Measurements from ENCODE around the gene IGDCC3. TPM values are rescaled to one million over a fixed set of nuclear protein-coding genes. Genes with fewer than 3 reads are reported as not detected.
A peak's percentile ranks its signal among the peaks of the same experiment; 100 is the strongest.
"Not testable (repeated sequence)": the region's sequence is repeated elsewhere in the genome, so short reads cannot be mapped to it uniquely, and the experiment has no call there.

The IGDCC3 gene
- polyA plus RNA-seq, 1 donor, result 8.1 TPM

DNA sequence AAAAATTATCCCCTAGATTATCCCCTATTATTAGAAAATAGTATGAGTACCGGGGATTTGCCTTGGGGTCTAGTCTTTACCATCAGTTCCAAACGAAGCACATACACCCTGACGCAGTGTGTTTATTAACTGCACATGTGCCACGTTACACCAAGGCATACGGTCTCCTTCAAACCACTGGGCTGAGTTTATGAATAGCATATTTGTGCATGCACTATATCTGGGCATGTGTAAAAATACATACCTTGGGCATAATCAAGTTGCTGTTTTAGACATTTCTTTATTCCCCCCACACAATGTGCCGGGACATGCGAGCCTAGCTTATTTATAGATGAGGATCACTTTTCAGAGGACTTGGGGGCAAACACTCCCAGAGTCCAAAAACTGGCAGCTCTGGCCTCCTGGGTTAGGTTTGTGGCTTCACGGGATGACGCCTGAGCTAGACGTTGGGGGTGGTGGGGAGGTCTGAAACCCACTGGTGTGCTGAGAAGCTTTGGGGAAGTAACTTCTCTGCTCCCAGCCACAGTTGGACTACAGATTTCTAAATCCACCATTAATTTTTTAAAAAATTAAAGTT lies 28.7 kb upstream of the IGDCC3 start:
- no peak for DNase-seq

- no peak for DNase-seq
Observed at GRCh38 chr15:65405791-65406423, 28.1 kb upstream of the IGDCC3 start.

DNA sequence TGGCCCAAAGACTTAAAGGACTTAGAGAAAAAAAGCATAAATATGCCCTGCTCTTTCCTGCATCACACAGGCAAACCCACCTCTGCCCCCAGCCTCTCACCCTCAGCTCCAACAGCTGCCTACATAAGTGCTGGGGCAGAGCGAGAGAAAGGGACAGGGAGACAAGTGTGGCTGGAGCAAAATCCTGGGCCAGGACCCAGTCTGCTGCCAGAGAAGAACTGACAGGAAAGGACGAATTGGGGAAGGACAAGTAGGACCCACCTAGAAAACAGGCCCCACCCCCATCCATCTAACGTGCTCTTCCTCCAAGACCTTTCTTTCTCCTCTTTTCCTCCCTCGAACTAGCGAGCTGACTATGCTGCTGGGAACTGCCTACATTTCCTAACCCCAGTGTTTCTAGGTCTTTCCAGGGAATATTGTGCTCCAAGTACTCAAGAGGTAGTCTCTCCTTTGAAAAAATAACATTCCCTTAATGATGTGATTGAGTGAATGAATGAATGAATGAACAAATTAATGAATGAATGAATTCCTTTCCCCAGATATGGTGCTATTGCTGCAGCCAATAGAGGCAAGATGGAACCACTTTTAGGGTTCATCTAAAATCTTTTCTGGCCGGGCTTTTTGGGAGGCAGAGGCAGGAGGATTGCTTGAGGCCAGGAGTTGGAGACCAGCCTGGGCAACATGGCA lies 26.5 kb upstream of the IGDCC3 start:
- no peak for DNase-seq

- DNase-seq, result no peak
Observed at GRCh38 chr15:65402961-65403360, 25.2 kb upstream of the IGDCC3 start.

- no peak for DNase-seq
Observed at GRCh38 chr15:65401611-65402240, 23.9 kb upstream of the IGDCC3 start.

- peak; percentile 87 for DNase-seq
Observed at GRCh38 chr15:65400760-65401610, 23.2 kb upstream of the IGDCC3 start.

DNA sequence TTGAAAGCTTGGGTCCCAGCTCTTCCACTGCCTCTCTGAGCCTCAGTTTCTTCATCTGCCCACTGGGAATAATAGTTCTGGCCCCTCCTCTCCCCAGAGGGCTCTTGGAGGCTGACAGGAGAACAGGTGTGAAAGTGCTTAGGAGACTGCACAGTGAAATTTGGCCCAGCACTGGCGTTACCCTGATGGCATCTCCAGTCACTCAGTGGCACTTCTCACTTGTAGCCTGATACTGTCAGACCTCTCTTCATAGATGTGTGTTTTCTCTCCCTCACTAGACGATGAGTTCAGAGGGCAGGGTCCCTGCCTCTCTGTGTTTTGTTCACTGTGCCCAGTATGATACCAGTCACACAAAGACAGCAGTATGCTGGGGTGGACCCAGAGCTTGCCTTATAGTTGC lies 22.2 kb upstream of the IGDCC3 start:
- no peak for DNase-seq

GRCh38 chr15:65399001-65399706 lies 21.4 kb upstream of the IGDCC3 start:
- no peak for DNase-seq

- not testable (repeated sequence) for DNase-seq
Observed at GRCh38 chr15:65398486-65398885, 20.7 kb upstream of the IGDCC3 start.

DNA sequence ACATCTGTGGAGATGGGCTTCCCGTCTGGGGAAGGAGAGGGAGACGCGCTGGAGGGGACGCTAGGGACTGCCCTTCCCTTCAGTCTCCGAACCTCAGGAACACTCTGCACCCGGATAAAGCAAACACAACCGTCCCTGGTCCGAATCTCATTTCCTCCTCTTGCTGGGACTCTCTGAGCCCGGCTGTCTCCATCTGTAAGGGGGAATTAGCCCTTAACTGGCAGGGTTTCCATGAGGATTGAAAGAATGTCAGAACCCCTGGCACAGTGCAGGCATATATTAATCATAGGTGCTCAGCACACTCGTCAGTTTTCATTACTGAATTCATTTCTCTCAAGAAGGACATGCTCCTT lies 19.1 kb upstream of the IGDCC3 start:
- no peak for DNase-seq

DNA sequence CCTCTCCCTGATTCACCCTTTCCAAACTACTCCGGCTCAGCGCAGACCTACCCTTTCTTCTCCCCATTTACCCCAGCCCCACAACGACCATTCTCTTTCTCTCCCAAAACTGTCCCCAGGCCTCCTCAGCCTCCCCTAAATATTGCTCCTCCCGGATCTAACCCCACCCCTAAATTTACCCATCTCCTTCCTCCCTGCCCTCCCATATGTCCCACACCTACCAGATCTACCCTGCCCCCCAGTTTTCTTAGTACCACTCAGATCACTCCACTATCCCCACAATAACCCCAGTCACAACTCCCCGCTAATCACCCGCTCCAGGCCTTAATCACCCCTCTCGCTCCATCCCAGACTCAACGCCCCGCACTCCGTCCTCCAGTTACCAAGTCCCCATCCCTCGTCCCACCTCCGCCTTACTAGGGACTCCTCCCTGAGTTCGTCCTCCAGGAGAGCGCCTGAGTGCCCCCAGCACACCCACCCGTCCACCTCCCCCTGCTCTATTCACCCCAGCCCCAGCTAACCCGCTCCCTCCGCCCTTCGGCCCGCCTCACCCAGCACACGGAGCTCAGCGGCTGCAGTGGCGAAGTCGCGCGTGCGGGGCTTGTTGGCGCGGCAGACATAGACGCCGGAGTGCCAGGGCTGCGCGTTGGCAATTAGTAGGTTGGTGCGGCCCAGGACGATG lies 18.6 kb upstream of the IGDCC3 start:
- DNase-seq, result no peak

- no peak for DNase-seq
Observed at GRCh38 chr15:65395567-65396202, 17.9 kb upstream of the IGDCC3 start.

DNA sequence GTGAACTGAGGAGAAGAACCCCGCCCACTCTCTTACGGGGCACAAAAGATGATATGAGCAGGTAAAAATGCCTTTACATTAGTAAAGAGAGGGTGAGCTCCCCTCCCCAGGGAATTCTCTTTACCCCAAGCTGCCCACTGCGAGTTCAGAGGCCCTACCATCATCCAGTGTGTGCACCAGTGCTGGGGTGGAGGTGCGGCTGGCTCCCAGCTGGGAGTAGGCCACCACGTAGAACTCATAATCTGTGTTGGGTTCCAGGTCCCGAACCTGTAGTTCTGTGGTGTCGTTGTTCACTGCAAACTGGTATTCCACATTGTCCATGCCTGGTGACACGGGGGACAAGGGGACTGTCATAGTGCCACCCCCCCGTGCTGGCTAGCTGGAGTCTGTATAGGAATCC lies 17.1 kb upstream of the IGDCC3 start:
- no peak for DNase-seq

GRCh38 chr15:65394280-65394789 lies 16.5 kb upstream of the IGDCC3 start:
- DNase-seq, result no peak

DNA sequence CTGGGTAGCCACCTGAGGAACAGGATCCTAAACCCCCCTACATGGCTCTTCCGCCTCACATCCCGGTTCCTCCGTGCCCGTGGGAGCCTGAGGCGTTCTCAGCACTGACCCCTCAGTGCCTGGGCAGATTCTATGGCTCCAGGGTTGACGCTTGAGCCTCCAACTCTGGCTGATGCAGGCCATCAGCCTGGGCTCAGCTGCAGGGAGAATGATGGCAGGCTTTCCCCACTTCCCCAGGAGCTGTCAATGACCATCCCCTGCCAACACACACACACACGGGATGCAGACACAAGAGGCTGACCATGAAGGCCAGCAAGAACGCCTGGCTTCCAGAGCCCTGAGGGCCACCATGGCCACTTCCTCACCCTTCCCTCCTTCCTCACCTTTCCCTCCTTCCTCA lies 15.8 kb upstream of the IGDCC3 start:
- no peak for DNase-seq

- DNase-seq, result no peak
Observed at GRCh38 chr15:65393091-65393490, 15.3 kb upstream of the IGDCC3 start.

DNA sequence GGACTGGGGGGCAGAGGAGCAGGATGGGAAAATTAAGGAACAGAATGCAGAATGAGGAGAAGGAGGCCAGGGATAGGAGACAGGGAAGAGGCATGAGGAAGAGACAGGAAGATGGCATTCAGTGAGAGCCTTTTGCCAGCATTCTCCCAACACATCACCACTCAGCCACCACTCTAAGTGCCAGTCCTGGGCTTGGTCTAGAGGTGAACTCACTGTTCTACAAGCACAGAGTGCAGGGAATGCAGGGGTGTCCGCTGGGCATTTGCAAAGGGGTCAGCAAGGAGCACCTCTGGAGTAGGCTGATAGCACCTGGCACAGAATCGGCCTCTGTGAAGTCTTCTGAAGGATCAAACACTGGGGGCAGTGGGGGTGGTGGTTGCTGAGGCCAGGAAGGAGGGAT lies 14.6 kb upstream of the IGDCC3 start:
- no peak for DNase-seq

- DNase-seq, result no peak
Observed at GRCh38 chr15:65391732-65392131, 13.9 kb upstream of the IGDCC3 start.

DNA sequence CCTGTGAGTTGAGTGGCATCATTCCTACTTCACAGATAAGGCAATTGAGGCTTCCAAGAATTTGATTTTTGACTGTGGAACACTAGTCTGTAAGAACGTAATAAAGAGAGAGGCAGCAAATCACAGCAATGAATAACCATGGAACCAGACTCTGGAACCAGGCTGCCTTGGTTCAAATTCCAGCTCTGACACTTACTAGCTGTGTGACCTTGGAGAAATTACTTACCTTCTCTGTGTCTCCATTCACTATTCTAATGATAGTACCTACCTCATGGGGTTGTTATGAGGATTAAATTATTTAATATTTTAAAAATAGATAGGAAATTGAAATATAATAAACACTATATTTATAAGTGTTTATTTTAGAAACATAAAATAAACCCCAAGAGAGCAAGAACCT lies 12.6 kb upstream of the IGDCC3 start:
- DNase-seq, result no peak

GRCh38 chr15:65389226-65389625 lies 11.4 kb upstream of the IGDCC3 start:
- no peak for DNase-seq

All from left kidney (tissue), 2 donors.